Measurements from ENCODE around the gene TNNC1.
A peak's percentile ranks its signal among the peaks of the same experiment; 100 is the strongest.

Gene TNNC1

DNA sequence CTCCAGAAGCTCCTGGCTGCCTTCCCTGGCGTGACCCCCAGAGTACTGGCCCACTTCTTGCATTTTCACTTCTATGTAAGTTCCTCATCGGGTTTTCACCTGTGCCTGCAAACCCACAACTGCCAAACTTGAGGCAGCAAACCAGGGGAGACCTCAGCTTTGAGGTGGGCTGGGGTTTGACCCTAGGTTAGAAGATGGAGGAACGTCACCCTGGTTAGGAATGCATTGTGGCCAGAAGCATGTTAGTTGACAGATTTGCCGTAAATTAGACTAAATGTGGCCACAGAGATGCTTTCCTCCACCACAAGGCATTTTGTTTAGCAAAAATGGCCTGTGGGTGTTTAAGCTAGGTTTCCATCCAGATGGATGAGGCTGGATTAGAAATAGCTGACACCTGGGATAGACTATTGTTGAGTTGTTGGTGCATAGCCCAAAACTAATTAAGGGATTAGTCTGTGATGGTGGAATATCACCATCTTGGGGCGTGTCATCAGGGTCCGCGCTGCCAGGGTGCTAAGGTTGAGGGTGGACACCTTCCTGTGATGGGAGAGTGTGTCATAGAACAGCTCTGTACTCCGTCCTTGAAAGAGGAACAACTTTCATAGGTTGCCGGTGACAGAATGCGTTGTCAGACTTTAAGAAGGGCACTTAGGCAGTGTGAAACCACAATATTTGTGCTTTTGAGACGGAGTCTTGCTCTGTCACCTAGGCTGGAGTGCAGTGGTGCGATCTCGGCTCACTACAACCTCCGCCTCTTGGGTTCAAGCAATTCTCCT is 5.1 kb upstream of the TNNC1 start:
- DNase-seq (ENCODE audit: low read depth in 3 of 3, low spot score in 1 of 3), result no peak

DNA sequence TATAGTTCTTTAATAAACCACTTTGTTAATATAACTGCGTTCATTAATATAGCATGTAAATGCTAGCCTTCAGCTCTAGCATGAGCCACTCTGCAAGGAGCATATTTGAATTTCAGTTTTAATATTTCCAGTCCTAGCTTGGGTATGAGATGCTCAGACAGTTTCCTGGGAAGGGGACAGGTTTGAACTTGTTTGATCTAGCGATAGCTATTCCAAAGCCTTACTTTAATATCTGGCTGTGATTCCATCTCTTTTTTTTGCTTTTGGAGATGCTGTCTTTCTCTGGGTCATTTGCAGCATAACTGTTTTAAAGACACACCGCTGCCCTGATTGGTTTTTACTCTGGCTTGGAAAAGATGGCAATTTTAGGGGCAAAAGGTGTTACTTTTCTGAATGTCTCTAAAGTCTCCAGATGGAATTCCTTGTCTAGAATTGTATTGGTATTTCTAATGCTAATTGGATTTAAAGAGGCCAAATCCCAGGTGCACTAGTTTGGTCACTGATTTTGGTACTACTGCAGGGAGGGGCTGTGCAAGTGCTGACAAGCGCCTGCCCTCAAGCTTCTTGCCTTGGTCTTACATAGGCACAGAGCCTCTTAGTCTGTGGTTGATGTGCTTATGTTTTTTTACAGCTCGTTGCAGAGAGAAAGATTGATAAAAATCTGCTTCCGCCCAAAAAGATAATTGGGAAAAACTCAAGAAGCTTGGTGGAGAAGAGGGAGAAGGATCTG is 4.4 kb upstream of the TNNC1 start:
- no peak for DNase-seq (ENCODE audit: low read depth in 3 of 3, low spot score in 1 of 3)

DNA sequence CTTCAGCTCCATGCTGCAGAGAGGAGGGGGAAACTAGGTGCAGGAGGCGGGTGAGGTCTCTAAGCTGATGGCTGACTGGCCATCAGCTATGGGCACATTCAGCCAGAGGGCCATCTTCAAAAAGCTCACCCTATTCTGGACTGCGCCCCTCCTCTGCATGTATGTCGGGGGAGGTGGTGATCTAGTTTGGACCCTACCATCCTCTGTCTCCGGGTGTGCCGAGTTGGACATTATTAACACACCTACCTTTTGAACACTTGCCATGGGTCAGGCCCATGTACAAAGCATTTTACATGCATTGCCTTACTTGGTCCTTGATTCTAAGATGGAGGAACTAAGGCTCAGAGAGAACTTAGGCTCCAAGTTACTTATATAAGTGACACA is 3.0 kb upstream of the TNNC1 start:
- DNase-seq (ENCODE audit: low read depth in 3 of 3, low spot score in 1 of 3), result no peak

DNA sequence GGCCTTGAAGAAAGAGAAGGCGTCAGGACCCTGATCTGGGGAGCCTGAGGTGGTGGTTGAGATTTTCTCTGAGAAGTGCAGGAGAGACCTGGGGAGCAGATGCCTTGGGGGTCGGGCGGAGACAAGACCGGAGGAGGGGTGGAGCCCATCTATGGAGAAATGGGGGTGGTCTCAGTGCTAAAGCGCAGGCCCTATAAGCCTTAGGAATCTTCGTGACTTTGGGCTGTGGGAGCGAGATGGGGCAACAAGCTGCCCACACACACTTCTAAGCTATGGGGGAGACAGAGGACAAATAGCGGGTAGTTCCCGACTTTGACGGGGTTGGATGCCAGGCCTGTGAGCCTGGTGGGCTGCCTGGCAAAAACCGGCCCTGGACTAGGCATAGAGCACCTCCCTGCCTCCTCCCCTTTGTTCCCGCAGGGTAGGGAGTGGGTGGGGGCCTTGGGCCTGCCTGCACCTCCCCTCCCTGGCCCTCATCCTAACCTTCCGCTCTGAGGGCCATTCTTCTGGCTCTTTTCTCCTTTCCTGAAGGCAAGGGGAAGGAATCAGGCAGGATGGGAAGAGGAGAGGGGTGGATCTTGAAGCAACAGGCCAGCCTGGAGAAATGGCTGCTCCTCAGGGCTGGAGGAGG is 2.4 kb upstream of the TNNC1 start:
- no peak for DNase-seq (ENCODE audit: low read depth in 3 of 3, low spot score in 1 of 3)

DNA sequence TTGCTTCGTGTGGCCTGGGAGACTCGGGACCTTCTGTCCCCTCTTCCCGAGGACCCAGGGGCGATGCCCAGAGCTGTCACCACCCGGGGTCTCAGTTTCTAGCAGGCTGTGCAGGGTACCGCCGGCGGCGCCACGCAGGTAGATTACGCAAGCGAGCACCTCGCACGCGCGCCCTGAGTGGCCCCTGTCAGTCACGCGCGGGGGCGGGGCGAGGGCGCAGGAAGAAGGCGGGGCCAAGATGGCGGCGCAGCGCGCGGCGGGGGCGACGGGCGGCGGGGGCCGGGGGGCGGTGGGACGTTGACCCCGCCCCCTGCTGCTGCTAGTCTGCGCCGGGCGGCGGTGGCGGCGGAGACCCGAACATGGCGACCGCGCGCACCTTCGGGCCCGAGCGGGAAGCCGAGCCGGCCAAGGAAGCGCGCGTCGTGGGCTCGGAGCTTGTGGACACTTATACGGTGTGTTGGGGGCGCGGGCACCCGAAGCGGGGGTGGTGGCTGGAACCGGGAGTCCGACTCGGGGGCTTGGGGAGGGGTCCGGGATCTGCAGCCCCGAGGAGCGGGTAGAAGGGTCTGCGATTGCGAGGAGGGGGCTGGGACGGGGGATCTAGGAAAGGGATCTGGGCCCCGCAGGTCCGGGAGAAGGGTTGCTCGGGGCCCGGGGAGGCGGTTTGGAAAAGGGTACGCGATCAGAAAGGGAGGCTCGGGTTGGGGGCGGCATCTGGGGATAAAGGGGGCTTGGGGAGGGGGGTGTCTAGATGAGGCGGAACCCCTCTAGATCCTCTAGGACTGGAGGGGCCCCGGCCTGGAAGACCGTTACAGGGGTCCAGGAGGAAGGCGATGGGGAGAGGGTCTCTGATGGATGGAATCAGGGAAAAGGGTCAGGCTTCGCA is 1.7 kb upstream of the TNNC1 start, which contains the start of gene NISCH:
NISCH (plus strand) TSS at position 322 of the 886 bp plus-strand sequence; CDS start at position 360, 38 bp downstream.
- peak; percentile 86 to 98 (median 95) for DNase-seq (ENCODE audit: low read depth in 3 of 3, low spot score in 1 of 3)

DNA sequence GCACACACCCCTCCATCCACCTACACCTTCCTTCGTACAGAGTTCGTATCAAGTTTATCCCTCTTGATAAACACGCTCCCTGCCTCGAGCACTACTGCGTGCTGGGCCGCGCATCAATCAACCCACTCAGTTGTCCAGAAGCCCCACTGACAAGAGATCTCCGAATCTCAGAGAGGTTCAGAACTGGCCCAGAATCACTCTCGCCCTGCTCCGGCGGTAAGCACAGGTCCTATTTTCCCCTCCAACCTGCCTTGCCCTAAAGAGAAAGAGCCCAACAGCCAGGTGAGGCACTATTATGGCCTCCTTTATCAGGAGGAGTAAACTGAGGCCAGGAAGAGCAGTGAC is 1.1 kb upstream of the TNNC1 start:
- DNase-seq (ENCODE audit: low read depth in 3 of 3, low spot score in 1 of 3), result no peak

DNA sequence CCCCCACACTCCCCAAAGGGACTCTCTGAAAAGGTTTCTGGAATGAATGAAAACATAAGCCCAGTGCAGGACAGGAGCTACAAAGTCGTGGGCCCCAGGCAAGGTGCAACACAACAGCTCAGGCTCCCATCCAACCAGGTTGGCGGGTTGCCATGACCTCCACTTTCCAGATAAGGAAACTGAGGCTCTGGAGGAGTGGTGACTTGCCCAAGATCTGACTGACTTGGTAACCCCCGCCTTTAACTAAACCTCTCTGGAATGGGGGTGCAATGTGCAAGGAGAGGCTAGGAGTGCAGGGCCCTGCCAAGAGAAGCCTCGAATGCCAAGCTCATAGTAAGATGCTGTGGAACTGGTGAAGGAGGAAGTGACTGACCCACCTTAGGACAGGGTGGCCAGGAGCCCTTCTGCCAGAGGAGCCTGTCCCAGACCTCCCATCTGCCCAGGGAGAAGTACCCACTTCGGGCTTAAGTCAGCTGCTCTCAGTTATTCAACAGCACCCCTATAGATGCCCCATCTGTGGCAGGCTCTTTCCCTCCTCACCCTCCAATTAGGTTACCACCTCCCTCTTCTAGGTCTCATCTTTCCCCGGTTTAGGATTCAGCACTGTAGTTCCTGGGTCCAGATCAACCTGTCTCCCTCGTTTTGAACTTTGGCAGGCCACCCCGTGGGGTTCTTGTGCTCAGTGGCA is 553 bp upstream of the TNNC1 start:
- no peak for DNase-seq (ENCODE audit: low read depth in 3 of 3, low spot score in 1 of 3)

DNA sequence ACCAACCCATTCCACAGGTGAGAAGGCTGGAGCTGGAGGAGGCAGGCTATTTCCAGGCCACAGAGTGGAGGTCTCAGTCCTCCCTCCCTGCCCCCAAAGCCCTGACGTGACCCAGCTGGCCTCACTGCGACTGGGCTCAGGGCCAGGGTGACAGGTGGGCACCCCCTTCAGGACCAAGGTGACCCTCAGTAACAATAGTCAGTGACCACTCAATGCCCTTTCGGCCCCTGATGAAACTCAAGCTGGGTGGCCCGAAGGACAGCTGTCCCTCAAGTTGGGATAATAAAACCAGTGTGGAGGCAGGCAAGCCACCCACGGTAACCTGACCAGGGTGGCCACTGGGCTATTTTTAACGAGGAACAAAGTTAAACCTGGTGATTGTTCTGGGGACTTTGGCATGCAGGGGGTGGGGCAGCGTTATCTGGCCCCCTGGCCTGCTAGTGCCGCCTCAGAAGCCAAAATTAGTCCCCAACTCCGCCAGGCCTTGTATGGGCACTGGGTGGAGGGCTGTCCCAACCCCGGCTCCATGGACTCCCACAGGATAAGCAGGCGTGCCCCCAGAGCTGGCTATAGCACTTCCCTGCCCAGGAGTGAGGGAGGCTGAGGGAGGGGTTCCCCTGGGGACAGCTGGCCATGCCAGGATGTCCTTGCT is 1.1 kb downstream of the TNNC1 start:
- DNase-seq (ENCODE audit: low read depth in 3 of 3, low spot score in 1 of 3), result no peak

DNA sequence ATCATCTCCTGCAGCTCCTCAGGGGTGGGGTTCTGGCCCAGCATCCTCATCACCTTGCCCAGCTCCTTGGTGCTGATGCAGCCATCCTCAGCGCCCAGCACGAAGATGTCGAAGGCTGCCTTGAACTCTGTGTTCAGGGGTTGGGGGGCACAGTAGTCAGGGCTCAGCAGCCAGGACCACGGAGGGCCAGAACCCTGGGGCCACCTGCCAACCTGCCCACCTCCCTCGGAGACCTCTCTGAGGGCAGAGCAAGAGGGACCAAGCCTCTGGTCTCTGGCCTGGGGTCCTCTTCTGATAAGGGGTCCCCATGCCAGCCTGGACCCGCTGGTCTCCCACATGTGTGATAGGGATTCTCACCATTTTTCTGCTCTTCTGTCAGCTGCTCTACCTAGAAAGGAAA is 1.7 kb downstream of the TNNC1 start:
- no peak for DNase-seq (ENCODE audit: low read depth in 3 of 3, low spot score in 1 of 3)

DNA sequence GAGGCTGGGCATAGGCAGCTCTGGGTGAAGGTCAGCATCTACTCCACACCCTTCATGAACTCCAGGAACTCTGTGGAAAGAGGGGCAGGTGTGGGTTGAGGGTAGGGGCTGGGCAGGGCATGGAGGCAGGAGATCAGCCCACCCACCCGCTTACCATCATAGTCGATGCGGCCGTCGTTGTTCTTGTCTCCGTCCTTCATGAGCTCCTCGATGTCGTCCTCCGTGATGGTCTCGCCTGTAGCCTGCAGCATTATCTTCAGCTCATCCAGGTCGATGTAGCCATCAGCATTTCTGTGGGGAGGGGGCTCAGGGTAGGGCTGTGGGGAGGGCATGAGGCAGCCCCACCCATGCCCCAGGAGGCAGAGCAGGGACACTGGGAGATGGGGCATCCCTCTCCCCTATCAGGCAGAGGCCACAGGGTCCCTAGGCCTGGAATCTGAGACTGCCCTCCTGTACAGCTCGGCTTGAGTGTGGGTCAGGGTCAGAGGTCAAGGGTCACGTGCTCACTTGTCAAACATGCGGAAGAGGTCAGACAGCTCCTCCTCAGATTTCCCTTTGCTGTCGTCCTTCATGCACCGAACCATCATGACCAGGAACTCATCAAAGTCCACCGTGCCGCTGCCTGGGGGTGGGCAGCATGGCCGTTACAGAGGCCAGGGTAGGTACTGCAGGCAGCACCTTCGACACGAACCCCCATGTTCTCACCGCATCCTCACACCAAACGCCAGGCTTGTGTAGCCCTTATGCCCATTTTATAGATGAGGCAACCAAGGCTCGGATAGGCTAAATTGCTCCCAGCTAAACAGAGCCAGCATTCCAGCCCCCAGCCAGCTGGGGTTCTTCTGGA is 2.4 kb downstream of the TNNC1 start:
- DNase-seq (ENCODE audit: low read depth in 3 of 3, low spot score in 1 of 3), result no peak

DNA sequence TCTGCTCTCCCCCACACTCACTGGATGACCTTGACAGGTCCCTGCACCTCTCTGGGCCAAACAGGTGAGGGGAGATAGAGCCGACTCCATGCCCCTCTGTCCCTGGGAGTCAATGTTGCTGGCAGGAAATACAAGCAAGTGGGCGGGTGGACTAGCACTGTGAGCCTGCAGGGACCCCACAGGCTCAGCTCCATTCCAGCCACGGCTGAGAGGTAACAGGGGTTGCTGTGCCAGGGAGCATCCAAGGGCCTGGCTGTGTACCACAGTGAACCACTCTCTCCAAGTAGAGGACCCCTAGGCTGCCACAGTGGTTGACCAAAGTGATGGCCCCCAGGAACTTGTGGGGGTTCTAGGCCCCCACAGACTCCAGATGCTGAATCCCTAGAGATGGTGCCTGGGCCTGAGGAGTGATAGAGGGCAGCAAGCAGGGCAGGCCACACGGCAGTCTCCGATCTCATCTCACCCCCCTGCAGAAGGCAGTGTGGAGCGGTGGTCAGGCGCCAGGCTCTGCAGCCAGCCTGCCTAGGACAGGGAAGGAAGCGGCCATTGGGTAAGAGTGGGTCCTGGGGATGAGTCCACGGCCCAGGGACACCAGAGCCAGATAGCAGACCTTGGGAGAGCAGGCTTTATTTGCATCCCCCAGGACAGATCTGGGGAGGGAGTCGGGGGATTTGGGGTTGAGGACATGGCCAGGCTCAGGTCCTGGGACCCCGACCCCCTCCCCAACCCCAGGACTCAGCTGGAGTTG is 3.2 kb downstream of the TNNC1 start:
- DNase-seq (ENCODE audit: low read depth in 3 of 3, low spot score in 1 of 3), result no peak

DNA sequence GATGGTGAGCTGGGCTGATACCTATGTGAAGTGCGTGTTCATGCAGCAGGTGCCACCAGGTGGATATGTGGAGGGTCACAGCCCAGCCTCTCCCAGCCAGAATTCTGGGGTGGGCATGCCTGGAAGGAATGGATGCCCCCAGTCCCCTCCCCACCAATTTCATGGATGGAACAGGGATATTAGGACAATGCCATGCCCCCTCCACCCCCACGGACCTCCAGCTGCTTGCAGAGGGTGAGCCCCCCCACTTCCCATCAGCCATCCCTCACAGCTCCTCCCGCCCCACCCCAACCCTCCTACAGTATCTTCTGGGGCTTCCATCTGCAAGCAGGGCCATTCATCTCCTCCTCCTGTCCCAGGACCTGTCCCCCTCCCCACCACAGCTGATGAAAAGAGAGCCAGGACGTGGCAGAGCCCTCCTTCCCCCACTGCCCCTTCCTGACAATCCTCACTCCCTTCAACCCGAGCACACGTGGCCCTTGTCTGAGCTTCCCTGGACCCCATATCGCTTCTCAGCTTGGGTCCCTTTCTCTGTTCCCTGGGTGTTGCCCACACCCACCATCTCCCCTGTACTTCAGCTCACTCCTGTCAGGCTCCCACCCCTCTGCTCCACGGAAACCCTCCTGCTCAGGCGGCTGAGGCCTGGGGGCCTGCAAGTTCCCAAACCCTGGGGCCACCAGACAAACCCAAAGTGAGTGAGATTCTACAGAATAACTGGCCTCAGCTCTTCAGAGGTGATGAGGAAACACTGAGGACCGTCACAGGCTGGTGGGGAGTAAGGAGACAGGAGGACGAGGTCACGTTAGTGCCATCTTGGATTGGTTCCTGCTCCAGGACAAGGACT is 6.1 kb downstream of the TNNC1 start:
- DNase-seq (ENCODE audit: low read depth in 3 of 3, low spot score in 1 of 3), result no peak

DNA sequence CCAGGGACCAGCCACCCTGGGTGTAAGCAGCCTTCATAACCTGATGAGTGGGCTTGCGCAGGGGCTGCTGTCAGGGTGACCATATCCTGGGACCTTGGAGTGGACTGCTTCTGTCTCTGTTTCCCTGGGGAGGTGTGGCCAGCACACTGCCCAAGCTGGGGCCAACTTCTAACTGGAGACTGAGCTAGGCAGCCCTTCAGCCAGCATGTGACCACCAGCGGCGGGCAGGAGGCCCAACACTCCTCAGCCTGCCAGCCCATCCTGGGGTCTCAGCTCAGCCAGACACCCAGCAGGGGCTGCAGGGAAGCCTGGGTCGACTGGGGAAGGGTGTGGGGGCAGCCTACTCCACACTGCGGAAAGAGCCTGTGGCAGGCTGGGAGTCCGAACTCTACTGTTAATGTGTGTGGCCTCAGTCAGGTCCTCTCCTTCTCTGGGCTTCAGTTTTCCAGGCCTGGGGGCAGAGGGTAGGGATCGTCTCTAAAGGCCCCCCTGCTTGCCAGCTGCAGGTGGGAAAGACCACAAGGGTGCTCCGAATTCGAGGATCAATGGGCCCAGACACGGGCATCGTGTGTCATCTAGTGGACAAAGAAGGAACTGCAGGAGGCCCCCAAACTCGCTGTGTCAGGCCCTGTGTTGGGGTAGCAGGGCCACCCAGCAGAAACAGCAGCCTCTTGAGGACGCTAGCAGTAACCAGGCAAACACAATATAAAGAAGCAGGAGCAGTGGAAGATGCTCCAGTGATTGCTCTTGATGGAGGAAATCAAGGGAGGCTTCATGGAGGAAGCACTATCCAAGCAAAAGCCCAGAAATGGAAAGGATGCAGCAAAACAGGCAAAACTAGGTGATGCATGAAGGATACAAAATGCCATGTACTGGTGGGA is 7.0 kb downstream of the TNNC1 start:
- peak; percentile 23 to 56 (median 51) for DNase-seq (ENCODE audit: low read depth in 3 of 3, low spot score in 1 of 3)

DNA sequence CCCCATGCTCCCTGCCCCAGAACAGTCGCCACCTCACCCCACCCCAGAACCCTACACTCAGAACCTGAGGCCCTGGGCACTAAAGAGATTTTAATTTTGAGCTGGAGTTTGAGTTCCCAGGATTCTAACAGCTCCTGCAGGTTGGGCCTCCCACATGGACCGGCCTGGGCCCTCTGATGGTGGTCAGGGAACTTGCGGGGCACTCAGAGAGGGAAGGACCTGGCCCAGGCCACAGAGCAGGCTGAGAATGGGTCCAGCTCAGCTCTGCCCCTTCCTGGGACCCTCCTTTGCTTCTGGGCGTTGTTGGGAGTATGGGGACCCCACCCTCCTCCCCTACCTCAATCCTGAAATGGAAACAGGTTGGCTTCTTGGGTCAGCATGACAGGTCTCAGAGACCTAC is 7.8 kb downstream of the TNNC1 start:
- DNase-seq (ENCODE audit: low read depth in 3 of 3, low spot score in 1 of 3), result no peak

DNA sequence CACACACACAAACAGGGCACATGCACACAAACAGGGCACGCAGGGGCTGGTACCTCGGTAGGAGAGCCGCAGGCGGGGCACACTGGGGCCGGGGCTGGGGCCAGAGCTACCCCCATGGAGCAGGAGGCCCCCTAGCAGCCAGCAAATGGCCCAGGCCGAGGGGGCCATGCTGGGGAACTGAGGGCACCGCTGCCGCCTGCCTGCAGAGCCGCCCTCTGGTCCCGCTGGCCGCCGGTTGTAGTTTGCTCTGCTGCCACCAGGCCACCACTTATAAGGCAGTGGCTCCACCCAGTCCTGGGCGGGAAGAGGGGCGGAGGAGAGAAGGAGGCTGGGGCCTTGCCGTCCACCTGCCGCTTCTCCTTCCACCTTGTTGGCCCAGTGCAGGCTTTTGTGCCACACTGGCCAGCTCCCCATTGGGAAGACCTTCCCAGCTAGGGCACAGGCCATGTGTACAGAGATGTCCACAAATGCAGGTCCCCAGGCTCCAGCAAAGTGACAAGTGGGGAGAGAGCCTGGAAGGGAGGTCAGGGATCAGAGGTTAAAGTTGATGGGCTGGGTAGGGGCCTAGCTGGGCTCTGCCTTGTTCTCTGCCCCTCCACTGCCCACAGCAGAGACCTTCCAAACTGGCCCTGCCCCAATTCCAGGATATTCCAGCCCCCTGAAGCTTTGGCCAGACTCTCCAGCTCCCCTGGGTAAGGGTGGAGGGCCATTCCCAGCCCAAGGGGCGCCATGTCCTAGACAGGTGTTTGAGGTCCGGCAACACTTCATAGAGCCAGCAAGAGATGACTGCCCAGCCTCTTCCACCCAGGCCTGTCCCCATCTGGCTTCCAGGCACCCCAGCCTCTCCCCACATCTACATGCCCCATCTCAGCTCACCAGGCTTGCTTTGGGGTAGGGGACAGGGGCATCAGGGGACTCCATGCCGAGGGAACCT is 8.7 kb downstream of the TNNC1 start, which contains the start of gene SEMA3G:
SEMA3G (minus strand) TSS at position 244 of the 934 bp plus-strand sequence; CDS start at position 168, 76 bp downstream.
- peak; percentile 31 to 58 (median 33) for DNase-seq (ENCODE audit: low read depth in 3 of 3, low spot score in 1 of 3)
